A549 treated with GW870086 at 1 μM for 4 hours (cell line): ENCODE data around the gene ZNF418. TPM values are rescaled to one million over a fixed set of nuclear protein-coding genes. Genes with fewer than 3 reads are reported as not detected.

Experiments used
- total RNA-seq: library from RNA; stranded (reverse); fragments of 200-300 nt; extraction: Qiagen RNA extraction; gene quantifications from 5 replicates; pipeline ENCODE4 v1.2.3, GENCODE V29; 2022; ENCODE audit warnings: low read depth

Gene ZNF418
- 0.70 to 1.8 TPM (median 1.1 TPM) in 5 replicates for total RNA-seq

GRCh38 chr19:57934820-57935665 is at the start of gene ZNF418:
Gene ZNF418 (minus strand): TSS chr19:57935402. CDS start chr19:57933822, 1,580 bp downstream.

GRCh38 chr19:57974434-57974833 is 39.2 kb upstream of the ZNF418 start, which contains the start of gene C19orf18:
Gene C19orf18 (minus strand): TSS chr19:57974534. CDS start chr19:57974432, 102 bp downstream.

GRCh38 chr19:57947419-57948134 is 12.4 kb upstream of the ZNF418 start, which contains the start of gene ZNF256:
Gene ZNF256 (minus strand): TSS chr19:57947706. CDS start chr19:57947474, 232 bp downstream.

GRCh38 chr19:57916168-57916995 is 18.8 kb downstream of the ZNF418 start, which contains the start of gene ZNF417:
Gene ZNF417 (minus strand): TSS chr19:57916592. CDS start chr19:57916411, 181 bp downstream.

GRCh38 chr19:57888560-57889231 is 46.5 kb downstream of the ZNF418 start, which contains the start of gene ZNF814:
Gene ZNF814 (minus strand): TSS chr19:57889037. CDS start chr19:57888802, 235 bp downstream.

Other genes starting within 250 kb of the ZNF418 start
- gene ZNF154, start 226.2 kb downstream of the ZNF418 start, total RNA-seq: not detected in 5 replicates
- gene ZNF671, start 207.8 kb downstream of the ZNF418 start, total RNA-seq: 0.69 to 1.1 TPM (median 1.0 TPM) in 5 replicates
- 5.0 to 7.4 TPM (median 5.3 TPM) in 5 replicates for gene ZNF776, start 188.6 kb downstream of the ZNF418 start, total RNA-seq
- 5.1 to 7.2 TPM (median 6.6 TPM) in 5 replicates for gene ZNF586, start 165.7 kb downstream of the ZNF418 start, total RNA-seq
- gene ZNF552, start 120.5 kb downstream of the ZNF418 start, total RNA-seq: 4.0 to 6.7 TPM (median 5.4 TPM) in 5 replicates
- 6.8 to 9.3 TPM (median 8.4 TPM) in 5 replicates for gene ZNF587B, start 105.1 kb downstream of the ZNF418 start, total RNA-seq
- gene ZNF587, start 85.5 kb downstream of the ZNF418 start, total RNA-seq: 5.2 to 6.7 TPM (median 6.6 TPM) in 5 replicates
- gene ZNF814, start 46.4 kb downstream of the ZNF418 start, total RNA-seq: 1.4 to 4.4 TPM (median 2.6 TPM) in 5 replicates
- 2.8 to 4.6 TPM (median 4.2 TPM) in 5 replicates for gene ZNF417, start 18.8 kb downstream of the ZNF418 start, total RNA-seq
- 1.0 to 1.4 TPM (median 1.3 TPM) in 5 replicates for gene ZNF256, start 12.3 kb upstream of the ZNF418 start, total RNA-seq
- gene C19orf18, start 39.1 kb upstream of the ZNF418 start, total RNA-seq: not detected in 5 replicates
- gene ZNF606, start 67.4 kb upstream of the ZNF418 start, total RNA-seq: 1.3 to 3.4 TPM (median 2.5 TPM) in 5 replicates
- gene ZSCAN1, start 98.6 kb upstream of the ZNF418 start, total RNA-seq: not detected in 5 replicates
- gene ZNF135, start 123.9 kb upstream of the ZNF418 start, total RNA-seq: not detected in 5 replicates
- 1.9 to 2.7 TPM (median 2.1 TPM) in 5 replicates for gene ZSCAN18, start 162.8 kb upstream of the ZNF418 start, total RNA-seq
- gene ZNF329, start 215.4 kb upstream of the ZNF418 start, total RNA-seq: 2.6 to 3.4 TPM (median 2.9 TPM) in 5 replicates
- gene ZNF274, start 247.7 kb upstream of the ZNF418 start, total RNA-seq: 12.7 to 15.3 TPM (median 13.7 TPM) in 5 replicates